Choroid plexus epithelial cell (primary cell): Measurements from ENCODE around the gene RMP24.

Experiments
- DNase-seq: peaks from one replicate; pipeline ENCODE4 v3.0.0-alpha.2; 2010; ENCODE audit warnings: low read depth
- H3K4me3 ChIP-seq: 2 replicates; pipeline ENCODE4 v1.5.1; 2011; ENCODE audit warnings: low read depth, mild to moderate bottlenecking, control low read depth, low read length, moderate library complexity
- CTCF ChIP-seq: conservative IDR thresholded peaks from 2 replicates; pipeline ENCODE4 v1.5.1; 2011; ENCODE audit warnings: low read depth, mild to moderate bottlenecking, control low read depth, inconsistent platforms, low read length, moderate library complexity

Gene RMP24

GRCh38 chr18:35999925-36000324 lies 27.4 kb downstream of the RMP24 start:
- DNase-seq = peak; percentile 14
- no peak overlapping the region for H3K4me3 ChIP-seq
- TF ChIP-seq CTCF = no peak

DNA sequence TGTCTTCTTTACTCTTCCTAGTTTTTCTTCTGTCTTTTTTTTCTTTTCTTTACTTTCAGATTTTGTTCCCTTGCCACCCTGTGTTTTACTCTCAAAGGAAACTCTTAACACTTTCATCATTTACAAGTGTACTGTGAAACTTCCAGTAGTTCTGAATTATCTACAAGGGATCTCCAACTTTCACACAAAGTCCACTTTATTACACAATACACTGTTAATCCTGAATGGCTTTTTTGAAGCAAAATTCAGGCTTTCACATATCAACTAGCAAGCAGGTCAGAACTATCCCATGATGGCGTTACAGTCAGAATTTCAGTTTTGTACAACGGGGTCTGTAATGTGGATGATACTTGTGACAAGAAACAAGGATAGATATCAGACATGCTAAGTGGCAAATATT lies 34.5 kb downstream of the RMP24 start:
- TF ChIP-seq CTCF = no peak
- no peak for DNase-seq
- H3K4me3 ChIP-seq = no peak overlapping the region

GRCh38 chr18:36009214-36009613 lies 36.7 kb downstream of the RMP24 start:
- no peak for DNase-seq
- TF ChIP-seq CTCF = no peak
- H3K4me3 ChIP-seq = no peak overlapping the region

DNA sequence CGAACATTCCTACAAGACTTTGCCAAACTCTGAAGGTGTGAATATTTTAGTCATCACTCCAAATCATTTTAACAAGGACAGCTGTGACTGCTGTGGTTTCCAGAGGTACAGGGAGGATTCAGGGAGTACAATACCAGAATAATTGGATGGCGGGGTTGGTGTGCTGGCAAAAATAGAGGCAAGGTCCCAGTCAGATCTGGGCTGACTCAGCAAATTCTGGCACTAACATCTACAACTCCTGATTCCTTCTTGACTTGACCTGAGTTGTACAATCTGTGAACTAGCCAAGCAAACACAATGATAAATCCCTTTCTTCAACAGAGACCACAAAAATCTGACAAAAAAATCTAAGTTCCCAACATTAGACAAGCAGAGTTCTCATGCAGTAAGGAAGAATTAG lies 40.4 kb downstream of the RMP24 start:
- no peak overlapping the region for H3K4me3 ChIP-seq
- DNase-seq = peak; percentile 12
- no peak for TF ChIP-seq CTCF

DNA sequence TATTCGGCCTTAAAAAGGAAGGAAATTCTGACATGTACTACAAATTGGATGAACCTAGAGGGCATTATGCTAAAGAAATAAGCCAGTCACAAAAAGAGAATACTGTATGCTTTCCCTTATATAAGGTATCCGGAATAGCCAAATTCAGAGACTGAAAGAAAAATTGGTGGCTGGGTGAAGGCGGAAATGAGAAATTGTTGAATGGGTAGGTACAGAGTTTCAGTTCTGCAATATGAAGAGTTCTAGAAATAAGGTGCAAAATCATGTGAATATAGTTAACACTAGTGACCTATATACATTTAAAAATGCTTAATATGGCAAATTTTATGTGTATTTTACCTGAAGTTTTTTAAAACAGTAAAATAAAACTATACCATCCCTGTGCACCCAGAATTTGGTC lies 43.1 kb downstream of the RMP24 start:
- no peak overlapping the region for H3K4me3 ChIP-seq
- DNase-seq = no peak
- TF ChIP-seq CTCF = no peak

DNA sequence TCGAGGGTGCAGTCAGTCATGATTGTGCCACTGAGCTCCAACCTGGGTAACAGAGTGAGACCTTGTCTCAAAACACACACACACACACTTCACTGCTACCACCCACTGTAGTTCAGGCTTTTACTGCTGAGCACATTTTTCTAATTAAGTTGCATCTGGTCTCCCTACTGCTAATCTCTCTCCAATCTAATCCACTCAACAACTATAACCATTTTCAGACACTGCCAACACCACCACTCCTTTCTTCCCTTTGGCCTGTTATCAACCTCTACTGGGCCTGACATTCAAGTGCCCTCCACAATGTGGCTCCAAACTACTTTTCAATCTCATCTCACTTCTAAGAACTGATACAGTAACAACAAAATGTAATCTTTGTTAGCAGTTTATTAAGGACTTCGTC lies 44.8 kb downstream of the RMP24 start:
- no peak for TF ChIP-seq CTCF
- no peak overlapping the region for H3K4me3 ChIP-seq
- DNase-seq = no peak

- no peak overlapping the region for H3K4me3 ChIP-seq
- TF ChIP-seq CTCF = no peak
- DNase-seq = no peak
Observed at GRCh38 chr18:36020174-36020711, 47.8 kb downstream of the RMP24 start.
